NCI-H1417 treated with DMSO at 0.1 percent for 48 hours (cell line): ENCODE data around the gene SLC44A1.

Source experiments
- DNase-seq: peaks from one replicate; lab custom pipeline; 2025; lab: John Stamatoyannopoulos, UW

Gene SLC44A1

DNA sequence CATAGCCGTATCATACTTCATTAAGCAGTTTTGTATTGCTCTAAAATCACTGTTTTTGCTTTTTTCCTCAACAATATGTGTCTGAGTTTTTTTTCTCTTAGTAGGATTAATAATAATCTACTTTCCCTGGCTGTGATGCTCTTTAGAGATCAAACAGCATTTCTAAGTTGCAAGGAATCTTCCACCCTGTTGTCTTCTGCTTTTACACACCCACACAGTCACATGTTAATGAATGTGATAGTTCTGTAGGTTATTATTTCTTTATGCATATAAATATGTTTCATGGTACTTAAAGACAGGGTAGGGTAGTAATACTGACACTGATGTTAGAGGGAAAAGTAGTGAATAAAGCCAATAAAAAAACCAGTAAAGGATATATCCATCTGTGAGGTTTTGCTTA, 29.3 kb downstream of the SLC44A1 start:
- DNase-seq, result no peak

DNA sequence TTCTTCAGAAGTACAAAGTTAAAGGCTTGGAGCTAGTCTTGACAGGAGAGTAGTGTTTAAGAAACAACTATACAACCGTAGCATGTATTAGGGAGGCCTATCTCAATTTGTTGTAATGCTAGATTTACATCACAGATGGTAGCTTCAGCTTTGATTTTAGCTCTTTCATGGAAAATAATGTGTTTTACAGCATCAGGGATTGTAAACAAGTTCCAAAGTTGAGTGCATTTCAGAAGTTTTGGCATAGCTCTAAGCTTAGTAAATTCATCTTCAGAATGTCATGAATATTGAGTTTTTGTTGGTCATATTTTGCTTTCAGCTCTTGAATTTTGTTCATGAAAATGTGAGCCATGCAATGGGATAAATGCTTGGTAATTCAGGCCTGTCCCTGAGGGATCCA, 30.7 kb downstream of the SLC44A1 start:
- no peak for DNase-seq

DNA sequence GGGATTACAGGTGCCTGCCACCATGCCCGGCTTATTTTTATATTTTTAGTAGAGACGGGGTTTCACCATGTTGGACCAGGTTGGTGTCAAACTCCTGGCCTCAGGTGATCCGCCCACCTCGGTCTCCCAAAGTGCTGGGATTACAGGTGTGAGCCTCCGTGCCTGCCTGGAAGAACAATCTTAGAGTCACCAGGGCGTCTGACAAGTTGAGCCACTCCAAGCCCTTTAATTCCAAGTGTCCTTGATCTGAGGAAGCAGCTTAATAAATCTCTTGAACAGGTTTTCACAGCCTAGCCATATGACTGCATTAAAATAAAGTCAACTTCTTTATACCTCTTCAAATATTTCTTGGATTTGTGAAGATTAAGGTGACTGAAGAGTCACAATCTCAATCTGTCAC, 31.5 kb downstream of the SLC44A1 start:
- no peak for DNase-seq

DNA sequence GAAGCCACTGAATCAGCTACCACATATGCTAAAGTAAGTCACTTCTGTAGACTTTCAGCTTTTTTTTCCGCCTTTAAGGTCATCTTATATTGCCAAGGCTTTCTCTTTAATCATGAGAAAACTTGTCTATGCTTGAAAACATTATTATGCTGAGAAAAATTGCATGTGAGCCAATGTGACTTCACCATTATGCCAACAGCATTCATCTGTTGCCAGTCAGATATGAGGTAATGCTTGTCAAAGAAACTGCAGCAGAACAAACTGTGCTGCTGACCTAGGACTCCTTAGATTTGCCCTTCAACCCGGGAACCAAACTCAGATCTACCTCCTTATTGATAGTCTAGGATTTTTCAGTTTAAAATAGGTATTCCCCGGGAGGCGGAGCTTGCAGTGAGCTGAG, 34.3 kb downstream of the SLC44A1 start:
- DNase-seq, result no peak

DNA sequence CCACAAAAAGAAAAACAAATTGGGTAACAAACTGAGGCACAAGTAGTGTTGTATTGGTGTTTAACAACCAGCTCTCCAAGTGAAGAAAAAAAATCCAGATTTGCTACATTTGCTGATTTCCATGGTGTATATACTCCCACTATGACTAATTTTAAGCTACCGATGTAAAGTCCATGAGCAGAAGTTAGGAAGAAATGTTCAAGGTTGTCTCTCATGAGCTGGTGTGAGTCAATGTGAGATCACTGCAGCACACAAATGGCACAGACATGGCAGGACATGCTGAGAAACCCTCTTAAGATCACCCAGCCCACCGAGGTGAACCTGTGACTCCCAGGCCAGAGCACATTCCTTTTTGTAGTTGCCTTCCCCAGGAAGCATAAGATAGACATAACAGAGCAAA, 36.2 kb downstream of the SLC44A1 start:
- DNase-seq, result no peak

DNA sequence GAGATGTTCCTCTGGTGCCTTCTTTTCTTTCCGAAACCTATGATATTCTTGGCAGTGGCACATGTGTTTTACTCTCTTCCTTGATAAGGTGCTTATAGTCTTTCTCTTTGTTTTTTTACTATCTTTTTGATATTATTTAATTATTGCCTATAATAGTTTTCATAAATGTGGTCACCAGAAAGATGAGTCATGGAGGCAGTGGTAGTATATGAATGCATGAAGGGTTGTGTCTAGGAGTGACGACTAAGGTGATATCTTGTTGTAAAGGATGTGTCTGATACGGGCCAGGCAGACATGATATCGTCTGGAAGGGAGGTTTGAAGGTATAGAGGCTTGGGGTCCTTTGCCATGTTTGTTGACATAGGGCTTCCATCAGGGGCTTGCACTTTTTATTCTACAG, 36.8 kb downstream of the SLC44A1 start:
- no peak for DNase-seq

DNA sequence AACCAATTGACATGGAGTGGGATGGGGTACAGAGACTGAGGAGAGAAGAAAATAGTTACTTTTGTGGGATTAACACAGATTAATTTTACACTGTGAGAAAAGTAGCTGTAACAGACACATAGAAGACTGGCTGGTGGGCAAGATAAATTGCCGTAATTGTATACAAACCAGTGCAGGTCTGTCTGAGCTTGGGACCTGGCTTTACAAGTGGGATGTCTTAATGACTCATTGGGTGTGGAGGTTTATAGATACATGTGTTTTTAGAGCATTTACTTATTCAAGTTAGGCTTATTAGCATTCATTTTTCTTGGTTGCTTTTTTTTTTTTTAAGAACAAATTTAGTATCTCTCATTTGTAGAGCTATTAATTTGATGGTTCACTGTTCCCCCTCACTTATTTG, 37.5 kb downstream of the SLC44A1 start:
- no peak for DNase-seq

DNA sequence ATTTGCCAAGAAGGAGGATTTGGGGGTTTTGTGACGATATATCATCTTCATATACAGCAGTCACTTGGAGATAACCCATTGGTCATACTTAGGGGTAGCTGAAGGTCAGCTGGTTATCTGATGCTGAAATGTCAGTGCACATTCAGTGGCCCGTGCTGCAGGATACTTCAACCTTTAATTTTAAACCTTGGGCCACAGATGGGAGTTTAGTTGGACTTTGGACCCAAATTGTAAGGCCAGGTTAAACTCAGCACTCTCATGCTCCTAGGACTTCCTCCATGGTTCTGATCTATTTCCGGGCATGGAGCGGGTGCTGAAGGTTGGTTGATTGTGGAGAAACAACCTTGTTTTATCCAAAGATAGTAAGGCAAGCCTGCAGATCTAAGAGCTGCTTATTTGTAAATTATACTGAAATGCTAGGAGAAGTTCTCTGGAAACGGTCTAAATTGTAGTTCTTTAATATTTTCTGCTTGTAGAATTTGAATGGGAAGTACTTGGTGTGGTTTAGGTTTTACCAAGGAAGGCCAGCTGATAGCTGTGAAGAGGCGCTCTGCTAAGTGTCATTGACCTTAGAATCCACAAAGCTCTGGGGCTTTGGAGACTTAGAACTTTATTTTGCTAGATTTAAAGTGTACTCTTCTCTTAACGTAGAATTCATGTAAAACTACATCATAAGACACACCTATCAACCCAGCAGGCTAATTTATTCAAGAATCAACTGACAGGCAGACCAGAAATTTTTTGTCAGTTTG, 38.6 kb downstream of the SLC44A1 start:
- DNase-seq, result no peak

DNA sequence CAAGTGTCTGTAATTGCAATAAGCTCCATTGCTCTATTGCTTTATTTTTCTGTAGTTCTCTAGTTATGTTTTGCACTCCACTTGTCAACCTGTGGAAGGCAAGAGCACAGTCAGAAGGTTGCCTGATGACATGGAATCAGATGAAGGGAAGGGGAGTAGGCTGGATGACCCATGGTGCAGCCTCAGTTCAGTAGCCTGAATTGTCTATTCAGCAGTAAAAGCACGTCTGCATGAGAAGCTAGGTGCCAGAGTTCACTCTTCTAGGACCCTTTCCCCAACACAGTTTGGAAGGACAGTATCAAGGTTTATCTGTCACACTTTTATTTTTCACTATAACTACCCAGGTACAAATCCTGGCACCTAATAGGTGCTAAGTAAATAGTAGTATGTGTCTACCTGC, 39.3 kb downstream of the SLC44A1 start:
- no peak for DNase-seq

DNA sequence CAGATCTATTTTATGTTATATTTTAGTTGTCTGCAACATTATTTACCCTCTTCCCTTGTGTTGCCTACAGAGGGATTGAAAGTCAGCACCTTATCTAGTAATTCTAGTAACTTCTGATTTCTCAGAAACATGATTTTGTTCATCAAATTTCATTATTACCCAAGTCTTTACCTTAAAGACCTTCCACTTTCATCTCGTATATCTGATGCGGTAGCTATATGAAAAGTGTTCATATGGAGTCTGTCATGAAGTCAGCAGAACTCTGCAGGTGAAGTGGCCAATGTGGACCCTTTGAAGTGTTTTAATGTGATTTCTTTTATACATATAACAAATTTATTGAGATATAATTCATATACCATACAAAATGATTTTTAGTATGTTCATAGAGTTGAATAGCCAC, 40.0 kb downstream of the SLC44A1 start:
- DNase-seq, result no peak

DNA sequence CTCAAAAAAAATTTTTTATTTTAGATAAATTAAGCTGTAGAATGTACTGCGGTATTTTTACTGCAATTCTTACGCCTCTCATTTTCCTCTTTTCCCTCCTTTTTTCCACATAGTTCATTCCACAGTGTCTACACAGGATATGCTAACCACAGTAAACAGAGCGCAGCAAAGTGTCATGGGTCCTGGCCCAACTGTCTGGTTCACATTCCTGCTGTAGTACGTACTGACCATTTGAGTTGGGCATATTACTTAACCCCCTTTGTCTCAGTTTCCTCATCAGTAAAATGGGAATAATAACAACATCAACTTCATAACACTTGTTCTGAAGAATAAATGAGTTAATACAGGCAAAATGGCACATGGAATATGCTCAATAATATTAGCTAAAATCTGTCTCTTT, 41.6 kb downstream of the SLC44A1 start:
- DNase-seq, result no peak

DNA sequence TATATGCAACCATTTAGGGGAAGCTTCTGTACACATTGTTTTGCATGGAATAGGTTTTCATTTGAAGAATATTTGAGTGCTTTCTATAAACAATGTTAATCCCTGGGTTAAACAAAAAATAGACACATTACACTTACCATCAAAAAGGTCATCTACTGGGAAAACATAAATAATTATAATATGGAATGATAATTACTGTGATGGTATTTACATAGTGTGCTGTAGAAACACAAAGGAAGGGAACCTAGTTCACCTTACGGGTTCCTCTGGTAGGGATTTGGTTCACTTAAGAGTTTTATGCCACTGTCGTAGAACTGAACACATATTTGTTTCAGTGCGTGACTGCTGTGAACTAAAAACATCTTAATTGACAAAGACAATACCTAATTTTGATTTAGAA, 44.9 kb downstream of the SLC44A1 start:
- no peak for DNase-seq

DNA sequence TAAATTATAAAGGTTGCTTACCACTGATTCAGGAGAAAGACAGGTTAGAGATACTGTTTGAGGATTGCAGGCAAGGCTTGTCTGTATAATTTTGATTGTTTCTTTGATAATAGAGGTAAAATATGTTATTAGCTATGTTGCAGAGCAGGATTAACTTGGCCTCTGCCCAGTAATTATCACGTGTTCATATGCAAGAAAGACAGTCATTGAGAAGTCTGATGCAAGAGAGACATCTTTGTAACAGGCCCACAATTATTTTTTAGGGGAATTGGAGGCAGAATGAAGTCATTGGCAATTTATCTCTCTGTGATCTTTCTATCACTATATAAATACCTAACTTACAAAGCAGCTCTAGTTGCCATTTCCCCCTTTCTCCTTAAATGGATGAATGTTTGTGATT, 46.0 kb downstream of the SLC44A1 start:
- DNase-seq, result no peak

DNA sequence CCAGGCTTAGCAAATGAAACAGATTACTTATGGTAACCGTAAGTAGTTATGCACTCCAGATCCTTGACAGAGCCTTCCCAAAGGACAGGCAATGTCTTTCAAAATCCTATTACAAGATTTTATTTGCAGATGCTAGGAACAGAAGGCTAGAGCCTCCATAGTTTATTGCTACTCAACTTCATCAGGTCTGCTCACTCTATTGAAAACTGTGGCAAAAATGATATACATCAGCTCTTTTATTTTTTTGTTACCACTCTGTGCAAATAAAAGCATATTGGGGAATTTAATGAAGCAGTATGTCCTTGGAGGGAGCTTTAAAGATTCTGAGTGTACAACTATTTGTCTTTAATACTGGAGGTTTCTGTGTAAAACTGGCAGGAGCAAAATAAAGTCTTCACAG, 46.5 kb downstream of the SLC44A1 start:
- no peak for DNase-seq

DNA sequence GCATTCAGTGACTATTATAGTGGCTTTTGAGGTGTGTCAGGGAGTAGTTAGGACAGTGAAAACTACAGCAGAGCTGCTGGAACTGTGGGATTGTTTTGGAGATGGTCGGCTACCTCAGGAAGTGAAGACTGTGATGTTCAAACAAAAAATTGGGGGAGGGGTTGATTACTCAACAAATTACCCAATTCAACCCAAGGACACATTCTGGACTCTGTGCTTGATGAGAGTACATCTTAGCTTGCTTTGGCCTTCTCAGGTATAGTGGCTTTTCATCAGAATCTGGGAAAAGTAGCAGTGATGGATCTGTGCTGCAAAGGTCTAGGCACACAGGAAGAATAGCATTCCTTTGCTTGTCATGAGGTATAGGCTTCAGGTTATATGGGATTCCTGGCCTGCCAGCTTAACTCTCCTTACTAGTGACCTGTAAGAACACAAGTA, 47.0 kb downstream of the SLC44A1 start:
- no peak for DNase-seq

DNA sequence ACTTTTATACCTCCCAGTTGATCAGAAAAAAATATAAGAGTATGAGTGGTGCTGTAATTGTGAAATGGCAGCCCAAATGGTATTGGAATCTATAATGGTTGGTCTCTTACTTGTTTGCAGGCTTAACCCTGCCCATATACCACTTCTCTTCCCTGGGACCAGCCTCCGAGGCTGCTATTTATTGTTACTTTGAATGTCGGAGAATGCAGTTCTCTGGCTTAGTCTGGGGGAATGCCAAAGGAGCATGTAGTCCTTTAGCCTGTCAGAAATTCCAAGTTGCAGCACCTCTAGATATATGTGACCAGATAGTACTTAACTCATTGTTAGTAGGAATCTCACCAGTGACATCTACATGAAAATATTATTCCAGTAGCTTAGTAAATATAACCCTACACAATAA, 47.5 kb downstream of the SLC44A1 start:
- no peak for DNase-seq

DNA sequence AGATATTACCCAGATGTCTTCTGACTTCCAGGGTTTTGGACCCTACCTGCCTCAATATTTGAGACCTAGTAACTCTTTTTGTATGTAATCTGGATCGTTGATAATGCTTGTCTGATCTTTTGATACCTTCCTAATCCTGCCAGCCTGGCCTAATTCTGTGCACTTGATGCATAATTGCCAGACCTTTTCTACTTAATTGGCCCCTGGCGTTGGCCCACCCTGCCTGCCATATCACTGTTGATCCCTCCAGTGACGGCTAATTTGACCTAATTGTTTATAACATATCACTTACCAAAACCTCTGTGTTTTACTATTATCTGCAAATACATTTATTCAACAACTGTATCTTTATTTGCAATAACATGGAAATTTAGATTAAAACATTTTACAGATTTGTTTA, 49.0 kb downstream of the SLC44A1 start:
- DNase-seq, result no peak

DNA sequence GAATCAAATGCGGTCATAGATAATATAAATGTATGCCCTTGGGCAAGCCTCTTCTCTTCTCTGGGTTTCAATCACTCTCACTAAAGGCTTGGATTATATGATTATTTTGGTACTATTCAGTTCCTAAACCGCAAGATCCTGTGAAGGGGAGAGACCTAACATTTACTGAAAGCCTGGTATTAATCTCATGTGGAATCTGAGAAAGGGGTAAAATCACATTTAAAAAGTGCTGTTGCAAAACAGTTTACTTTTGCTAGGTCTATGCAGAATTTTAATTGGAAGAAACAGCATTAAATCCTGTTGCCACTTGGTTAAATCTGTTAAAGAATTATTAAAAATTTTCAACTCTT, 50.7 kb downstream of the SLC44A1 start:
- DNase-seq, result no peak

DNA sequence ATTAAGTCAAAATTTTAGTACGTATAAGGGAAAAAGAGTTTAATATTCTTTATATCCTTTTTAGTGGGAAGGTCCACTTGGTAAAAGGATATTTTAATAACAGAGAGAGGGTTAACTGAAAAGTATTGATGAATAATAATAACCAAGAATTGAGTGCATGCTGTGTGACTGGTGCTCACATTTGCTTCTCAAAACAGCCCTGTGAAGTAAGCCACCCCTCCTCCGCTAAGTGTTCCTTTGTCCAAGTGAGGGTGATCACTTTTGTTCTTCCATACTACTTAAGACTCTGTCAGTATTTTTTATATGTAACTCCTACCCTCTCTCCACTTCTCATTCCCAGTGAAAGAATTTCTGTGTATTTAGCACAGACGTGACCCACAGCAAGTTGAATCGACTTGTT, 51.5 kb downstream of the SLC44A1 start:
- no peak for DNase-seq

DNA sequence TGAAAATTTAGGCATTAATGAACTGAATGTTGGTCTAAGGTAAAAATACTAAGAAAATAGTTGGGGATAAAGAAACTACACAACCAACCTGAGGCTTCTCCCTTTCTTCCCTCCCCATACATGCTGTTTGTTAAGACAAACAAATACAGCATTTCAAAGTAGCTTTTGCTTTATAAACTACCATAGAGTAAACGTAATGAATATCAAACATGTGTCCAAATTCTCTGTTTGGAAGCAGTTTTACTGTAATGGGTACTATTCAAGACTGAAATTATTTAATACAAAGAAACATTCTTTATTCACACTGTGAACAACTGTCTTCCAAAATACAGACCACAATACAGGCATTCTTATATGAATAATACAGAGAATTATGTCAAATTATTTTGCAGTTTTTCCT, 52.0 kb downstream of the SLC44A1 start:
- DNase-seq, result no peak

DNA sequence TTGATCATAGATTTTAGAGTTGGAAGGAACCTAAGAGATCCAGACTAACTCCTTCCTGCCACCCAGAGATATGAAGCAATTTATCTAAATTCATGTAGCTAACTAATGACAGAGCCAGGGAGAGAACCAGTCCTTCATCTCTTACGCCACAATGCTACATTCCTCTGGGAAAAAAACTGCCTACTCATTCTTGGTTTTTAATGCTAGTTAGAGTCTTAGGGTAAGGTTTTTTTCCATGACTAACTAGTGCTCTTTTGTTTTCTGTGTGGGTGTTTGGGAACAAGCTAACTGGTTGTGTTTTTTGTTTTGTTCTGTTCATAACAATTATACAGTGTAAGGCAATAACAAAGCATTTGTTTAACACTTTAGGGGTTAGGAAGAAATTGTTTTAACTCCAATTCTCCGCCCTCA, 52.4 kb downstream of the SLC44A1 start:
- DNase-seq, result no peak

DNA sequence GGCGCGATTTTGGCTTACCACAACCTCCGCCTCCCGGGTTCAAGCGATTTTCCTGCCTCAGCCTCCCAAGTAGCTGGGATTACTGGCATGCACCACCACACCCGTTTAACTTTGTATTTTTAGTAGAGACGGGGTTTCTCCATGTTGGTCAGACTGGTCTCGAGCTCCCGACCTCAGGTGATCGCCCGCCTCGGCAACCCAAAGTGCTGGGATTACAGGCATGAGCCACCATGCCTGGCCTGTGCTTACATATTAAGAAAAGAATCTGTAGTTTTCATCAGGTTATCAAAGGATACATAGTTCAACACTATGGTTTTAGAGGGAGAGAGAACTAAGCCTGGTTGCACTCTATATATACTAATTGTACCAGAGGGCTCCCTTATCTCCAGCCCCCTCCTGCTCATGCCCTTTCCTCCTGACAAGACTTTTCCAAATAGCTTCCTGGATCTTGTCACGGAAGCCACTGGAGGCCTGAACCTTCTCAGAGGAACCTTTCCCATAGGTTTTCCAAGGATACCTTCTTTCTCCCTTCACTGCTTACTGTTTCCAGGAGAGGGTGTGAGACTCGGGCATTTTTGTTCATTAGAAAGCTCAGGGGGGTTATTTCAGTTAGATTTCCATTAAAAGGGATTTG, 53.1 kb downstream of the SLC44A1 start:
- DNase-seq, result no peak

DNA sequence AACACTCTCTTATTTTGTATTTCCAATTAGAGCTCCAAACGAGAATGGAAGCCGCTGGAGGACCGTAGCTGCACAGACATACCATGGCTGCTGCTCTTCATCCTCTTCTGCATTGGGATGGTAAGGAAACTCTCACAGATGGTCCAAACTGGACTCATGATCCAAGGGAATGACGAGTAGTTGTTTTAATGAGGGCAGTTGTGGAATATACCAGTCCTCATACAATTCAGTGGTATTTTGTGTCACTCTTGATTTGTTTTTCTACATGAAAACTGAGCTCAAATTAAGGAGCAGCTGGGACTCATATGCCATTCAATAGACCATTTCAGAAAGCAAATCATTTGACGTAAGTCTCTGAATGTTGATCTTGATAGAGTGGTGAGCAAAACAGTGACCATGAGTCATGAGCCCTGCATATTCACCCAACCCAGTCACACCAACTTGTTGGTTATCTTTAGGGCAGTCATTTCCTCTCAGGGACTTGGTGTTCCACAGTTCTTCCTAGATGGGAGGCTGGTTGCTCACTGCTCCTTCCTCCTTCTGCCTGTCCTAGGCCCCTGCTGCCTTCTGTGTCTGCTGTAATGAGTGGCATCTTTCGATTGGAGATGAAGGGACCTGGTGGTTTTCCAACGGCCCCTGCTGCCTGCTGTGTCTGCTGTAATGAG, 54.9 kb downstream of the SLC44A1 start:
- DNase-seq, result no peak

DNA sequence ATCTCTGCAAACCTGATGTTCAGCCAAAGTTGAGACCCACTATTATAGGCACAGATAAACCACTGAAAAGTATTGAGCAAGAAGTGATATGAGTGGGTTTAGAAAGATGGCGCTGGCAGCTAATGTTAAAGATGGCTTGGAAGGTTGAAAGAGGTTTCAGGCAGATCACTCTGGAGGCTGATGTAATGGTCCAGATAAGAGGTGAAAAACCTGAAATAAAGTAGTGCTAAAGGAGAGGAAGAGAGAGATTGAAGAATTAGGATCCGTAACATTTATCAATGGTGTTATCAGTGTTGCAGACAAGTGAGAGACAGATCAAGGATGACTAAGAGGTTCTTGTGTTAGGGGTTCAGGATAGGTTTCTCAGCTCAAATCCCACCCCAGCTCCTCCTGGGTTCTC, 58.3 kb downstream of the SLC44A1 start:
- DNase-seq, result no peak
